ENCODE results near the gene ARID3B.

- TF ChIP-seq CEBPB (IDR thresholded peaks at IDR 0.05; ENCODE audit: borderline replicate concordance, low read depth, low read length) = no peak
- no peak for TF ChIP-seq SP140L (CRISPR knock-in tag; IDR thresholded peaks at IDR 0.05; ENCODE audit: borderline replicate concordance)
- TF ChIP-seq TGIF2 (CRISPR knock-in tag; IDR thresholded peaks at IDR 0.05) = no peak
- no peak for TF ChIP-seq CTCF (CRISPR knock-in tag; IDR thresholded peaks at IDR 0.05)
- TF ChIP-seq LCORL (IDR thresholded peaks at IDR 0.05) = no peak
- no peak for TF ChIP-seq LCORL (CRISPR knock-in tag; IDR thresholded peaks at IDR 0.05)
- TF ChIP-seq ZC3H13 (CRISPR knock-in tag; IDR thresholded peaks at IDR 0.05) = no peak
- TF ChIP-seq MBD4 (IDR thresholded peaks at IDR 0.05; ENCODE audit: borderline replicate concordance, low read length) = no peak
- no peak for TF ChIP-seq STAG1 (CRISPR knock-in tag; IDR thresholded peaks at IDR 0.05)
- TF ChIP-seq ZBTB8A (CRISPR knock-in tag; IDR thresholded peaks at IDR 0.05; ENCODE audit: borderline replicate concordance, low read depth) = no peak
These were observed 40.6 kb upstream of the ARID3B start for GRCh38 chr15:74500401-74500800.

Data from HepG2 (cell line).